GM15510 (cell line): ENCODE data around the gene SMS.

Source experiments
- POLR2A ChIP-seq: IDR thresholded peaks from 3 replicates; pipeline ENCODE4 v1.6.1; 2011; ENCODE audit warnings: borderline replicate concordance; ENCODE audit not compliant: insufficient read length; ENCODE audit errors: extremely low read depth

The SMS gene

GRCh38 chrX:21989384-21989783, 48.9 kb downstream of the SMS start:
- TF ChIP-seq POLR2A: no peak

- TF ChIP-seq POLR2A: no peak
Observed at GRCh38 chrX:21990832-21991231, 50.3 kb downstream of the SMS start.

- no peak for TF ChIP-seq POLR2A
Observed at GRCh38 chrX:21991504-21991903, 51.0 kb downstream of the SMS start.

- TF ChIP-seq POLR2A: no peak
Observed at GRCh38 chrX:21993265-21993664, 52.8 kb downstream of the SMS start.

GRCh38 chrX:21996872-21997455, 56.5 kb downstream of the SMS start:
- TF ChIP-seq POLR2A: no peak

GRCh38 chrX:21998037-21998436, 57.5 kb downstream of the SMS start:
- no peak for TF ChIP-seq POLR2A

- no peak for TF ChIP-seq POLR2A
Observed at GRCh38 chrX:22004866-22005265, 64.4 kb downstream of the SMS start.

GRCh38 chrX:22012051-22012450, 71.5 kb downstream of the SMS start:
- TF ChIP-seq POLR2A: no peak

- no peak for TF ChIP-seq POLR2A
Observed at GRCh38 chrX:22012931-22013330, 72.4 kb downstream of the SMS start.

GRCh38 chrX:22015139-22015750, 74.7 kb downstream of the SMS start:
- no peak for TF ChIP-seq POLR2A

- no peak for TF ChIP-seq POLR2A
Observed at GRCh38 chrX:22021751-22022324, 81.3 kb downstream of the SMS start.

- no peak for TF ChIP-seq POLR2A
Observed at GRCh38 chrX:22024577-22024976, 84.1 kb downstream of the SMS start.

GRCh38 chrX:22025751-22026150, 85.2 kb downstream of the SMS start:
- no peak for TF ChIP-seq POLR2A

GRCh38 chrX:22026731-22027130, 86.2 kb downstream of the SMS start:
- no peak for TF ChIP-seq POLR2A

GRCh38 chrX:22032084-22032483, 91.6 kb downstream of the SMS start, which contains the start of gene PHEX:
PHEX (plus strand) TSS chrX:22032325; CDS start chrX:22033006, 681 bp downstream.
- no peak for TF ChIP-seq POLR2A

GRCh38 chrX:22032506-22032905, 92.0 kb downstream of the SMS start:
- no peak for TF ChIP-seq POLR2A
